ENCODE measurements around the gene SEC22C. TPM values are rescaled to one million over a fixed set of nuclear protein-coding genes. Genes with fewer than 3 reads are reported as not detected.

SEC22C gene
- total RNA-seq, 4 donors from 2014 or later: 22.4 to 44.4 (median 28.5) TPM

GRCh38 chr3:42532229-42532628, 49.5 kb downstream of the SEC22C start:
- 86% methylated on average over 4 of the region's 4 CpGs for WGBS
- Histone ChIP-seq H3K27me3 (no peaks in the 10 kb centered on the region), H3K36me3 (peaks cover 12% of the 10 kb centered on the region), H3K9me3 (no peaks in the 10 kb centered on the region), H3K4me1 (peaks cover 3% of the 10 kb centered on the region), H3K27ac (no peak overlapping the region), H3K4me3 (no peak overlapping the region)
- DNase-seq (ENCODE audit: low spot score in 2 of 2): no peak
- TF ChIP-seq POLR2A (IDR thresholded peaks at IDR 0.05) (no peak), POLR2AphosphoS5 (IDR thresholded peaks at IDR 0.05) (no peak), EP300 (IDR thresholded peaks at IDR 0.05) (no peak), CTCF (IDR thresholded peaks at IDR 0.05) (no peak)

- H3K4me3 ChIP-seq: no peak overlapping the region
- WGBS: 87% methylated on average over 6 of the region's 6 CpGs
- DNase-seq (ENCODE audit: low spot score in 2 of 2): peak in 1 of 2 donors; percentile 43
- peaks cover 12% of the 10 kb centered on the region for H3K36me3 ChIP-seq
- TF ChIP-seq CTCF (IDR thresholded peaks at IDR 0.05): no peak
- no peak for TF ChIP-seq POLR2AphosphoS5 (IDR thresholded peaks at IDR 0.05)
- TF ChIP-seq POLR2A (IDR thresholded peaks at IDR 0.05): no peak
- no peak for TF ChIP-seq EP300 (IDR thresholded peaks at IDR 0.05)
- H3K4me1 ChIP-seq: peaks cover under 1% of the 10 kb centered on the region
- H3K9me3 ChIP-seq: no peaks in the 10 kb centered on the region
- no peak overlapping the region for H3K27ac ChIP-seq
- no peaks in the 10 kb centered on the region for H3K27me3 ChIP-seq
Observed at GRCh38 chr3:42531470-42531869, 50.3 kb downstream of the SEC22C start.

DNA sequence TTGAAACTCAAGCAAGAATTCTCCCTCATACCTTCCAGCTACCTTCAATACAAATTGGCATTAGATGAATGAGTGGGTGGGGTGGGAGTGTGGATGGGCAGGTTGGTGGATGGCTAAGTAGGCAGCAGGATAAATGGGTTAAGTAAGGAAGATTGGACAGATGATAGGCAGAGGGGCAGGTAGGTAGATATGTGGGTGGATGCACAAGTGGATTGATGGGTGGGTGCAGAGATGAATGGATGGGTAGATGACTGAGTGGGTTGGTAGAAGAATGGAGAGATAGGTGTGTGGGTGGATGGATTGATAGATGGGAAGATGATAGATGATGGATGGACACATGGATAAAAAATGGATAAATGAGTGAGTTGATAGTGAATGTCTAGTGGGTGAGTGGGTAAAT, 51.7 kb downstream of the SEC22C start:
- H3K27ac ChIP-seq: no peak overlapping the region
- TF ChIP-seq POLR2AphosphoS5 (IDR thresholded peaks at IDR 0.05) (no peak), POLR2A (IDR thresholded peaks at IDR 0.05) (no peak), EP300 (IDR thresholded peaks at IDR 0.05) (no peak), CTCF (IDR thresholded peaks at IDR 0.05) (no peak)
- peaks cover 12% of the 10 kb centered on the region for H3K36me3 ChIP-seq
- DNase-seq (ENCODE audit: low spot score in 2 of 2): no peak
- H3K4me3 ChIP-seq: no peak overlapping the region
- H3K27me3 ChIP-seq: no peaks in the 10 kb centered on the region
- no peaks in the 10 kb centered on the region for H3K9me3 ChIP-seq
- no peaks in the 10 kb centered on the region for H3K4me1 ChIP-seq

GRCh38 chr3:42529468-42529867, 52.3 kb downstream of the SEC22C start:
- H3K9me3 ChIP-seq: no peaks in the 10 kb centered on the region
- H3K27ac ChIP-seq: no peak overlapping the region
- 83% methylated on average over 2 of the region's 2 CpGs for WGBS
- H3K4me1 ChIP-seq: no peaks in the 10 kb centered on the region
- H3K36me3 ChIP-seq: peaks cover 12% of the 10 kb centered on the region
- H3K27me3 ChIP-seq: no peaks in the 10 kb centered on the region
- H3K4me3 ChIP-seq: no peak overlapping the region
- no peak for TF ChIP-seq POLR2AphosphoS5 (IDR thresholded peaks at IDR 0.05)
- no peak for TF ChIP-seq POLR2A (IDR thresholded peaks at IDR 0.05)
- no peak for TF ChIP-seq CTCF (IDR thresholded peaks at IDR 0.05)
- no peak for TF ChIP-seq EP300 (IDR thresholded peaks at IDR 0.05)
- no peak for DNase-seq (ENCODE audit: low spot score in 2 of 2)

GRCh38 chr3:42527368-42527917, 54.3 kb downstream of the SEC22C start:
- TF ChIP-seq CTCF (IDR thresholded peaks at IDR 0.05) (no peak), EP300 (IDR thresholded peaks at IDR 0.05) (no peak), POLR2AphosphoS5 (IDR thresholded peaks at IDR 0.05) (no peak), POLR2A (IDR thresholded peaks at IDR 0.05) (no peak)
- no peaks in the 10 kb centered on the region for H3K9me3 ChIP-seq
- no peak overlapping the region for H3K4me3 ChIP-seq
- no peaks in the 10 kb centered on the region for H3K4me1 ChIP-seq
- no peak for DNase-seq (ENCODE audit: low spot score in 2 of 2)
- H3K27me3 ChIP-seq: no peaks in the 10 kb centered on the region
- WGBS: 98% methylated on average over 7 of the region's 11 CpGs
- H3K27ac ChIP-seq: no peak overlapping the region
- H3K36me3 ChIP-seq: peaks cover 22% of the 10 kb centered on the region

Measured in suprapubic skin (tissue), 4 donors.